Measurements from ENCODE around the gene MESP1. TPM values are rescaled to one million over a fixed set of nuclear protein-coding genes. Genes with fewer than 3 reads are reported as not detected.

The MESP1 gene
- total and polyA plus RNA-seq, 2 of the 4 experiments (the other 2 are of a cell fraction): under 0.01 to 0.10 TPM

DNA sequence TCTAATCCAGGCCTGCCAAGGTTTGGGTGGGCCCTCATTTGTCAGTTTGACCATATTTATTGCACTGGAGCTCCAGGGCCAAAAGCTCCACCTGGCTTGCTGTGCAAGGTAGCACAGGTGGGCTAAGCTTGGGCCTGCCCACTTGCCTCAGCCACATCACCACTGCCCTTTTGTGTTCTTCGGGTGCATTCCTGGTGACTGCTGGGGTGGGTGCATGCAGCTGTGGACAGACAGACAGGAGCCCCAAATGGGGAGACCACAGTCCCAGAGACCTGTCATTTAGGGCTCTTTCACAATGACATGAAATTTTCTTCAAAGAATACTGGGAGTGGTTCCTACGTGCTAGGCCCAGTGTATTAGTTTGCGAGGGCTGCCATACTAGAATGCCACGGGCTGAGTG, 27.8 kb upstream of the MESP1 start:
- H3K23ac ChIP-seq (ENCODE audit: low read depth, low read length): no peak overlapping the region
- no peak overlapping the region for H2AK9ac ChIP-seq (replicated peaks; ENCODE audit: low read depth, low read length, poor library complexity)
- H3K9me1 ChIP-seq (ENCODE audit: insufficient read depth, low read length): peaks cover 2% of the 10 kb centered on the region; the same call in 1 of the 2 replicates
- peaks cover 5% of the 10 kb centered on the region for H3K4me1 ChIP-seq (ENCODE audit: control insufficient read depth, insufficient read depth, low read length)
- dilution Hi-C loops (cut with HindIII; ENCODE audit: low sequenced_read_pairs, unreplicated experiment) (no loop called here), in situ Hi-C loops (cut with MboI; ENCODE audit: low sequenced_read_pairs) (no loop called here), intact Hi-C loops (cut with micrococcal nuclease) (no loop called here)
- no peak overlapping the region for H4K5ac ChIP-seq (ENCODE audit: low read depth, low read length)
- POLR2A ChIA-PET (ENCODE audit: unreplicated experiment): no interaction called here
- no peak overlapping the region for H3K14ac ChIP-seq (replicated peaks; ENCODE audit: low read depth, low read length)
- CTCF ChIA-PET: no interaction called here
- H3K36me3 ChIP-seq (ENCODE audit: control insufficient read depth, insufficient read depth, low read length): peaks cover under 1% of the 10 kb centered on the region; the same call in 1 of the 2 replicates
- no peak overlapping the region for H3K4me2 ChIP-seq (ENCODE audit: low read depth, low read length)
- no CpG with 5 or more reads among the region's 4 CpGs for WGBS, 2 experiments (ENCODE audit: extremely low coverage in 2 of 2, insufficient read length in 1 of 2)
- H3K79me1 ChIP-seq (ENCODE audit: low read depth in 1 of 2, low read length in 2 of 2): no peaks in the 10 kb centered on the region
- no TSS peak for BruUV-seq (replicated peaks)
- H2BK120ac ChIP-seq (ENCODE audit: low read depth, low read length): no peak overlapping the region
- H2AFZ ChIP-seq (replicated peaks; ENCODE audit: low read length, poor library complexity): no peak overlapping the region
- no peak overlapping the region for H2BK5ac ChIP-seq (ENCODE audit: low read depth, low read length, poor library complexity, severe bottlenecking)
- H4K8ac ChIP-seq (ENCODE audit: low read depth in 2 of 2, low read length in 2 of 2): no peak overlapping the region
- ATAC-seq (ENCODE audit: low read depth) (no peak), DNase-seq (no peak)
- H3K9me3 ChIP-seq (ENCODE audit: control insufficient read depth, insufficient read depth, low read length): no peaks in the 10 kb centered on the region
- H4K91ac ChIP-seq (ENCODE audit: insufficient read depth, low read depth, low read length): no peak overlapping the region
- no peaks in the 10 kb centered on the region for H4K20me1 ChIP-seq (ENCODE audit: insufficient read depth, low read length)
- H2AK5ac ChIP-seq (ENCODE audit: low read depth, low read length): no peak overlapping the region
- no peak overlapping the region for H3K56ac ChIP-seq (ENCODE audit: extremely low read depth, insufficient read depth, low read length)
- H3K4ac ChIP-seq (ENCODE audit: low read depth, low read length): no peak overlapping the region
- no peak overlapping the region for H2BK20ac ChIP-seq (ENCODE audit: low read depth, low read length)
- H3K9ac ChIP-seq (ENCODE audit: low read depth, low read length): no peak overlapping the region
- no peaks in the 10 kb centered on the region for H3K27me3 ChIP-seq (ENCODE audit: control insufficient read depth, insufficient read depth, low read length)
- no peak overlapping the region for H3K18ac ChIP-seq (ENCODE audit: low read depth, low read length)
- H2BK15ac ChIP-seq (ENCODE audit: low read depth, low read length): no peak overlapping the region
- no peak overlapping the region for H3K4me3 ChIP-seq (ENCODE audit: insufficient read depth, low read depth, low read length)
- H3K27ac ChIP-seq (ENCODE audit: insufficient read depth, low read length): no peak overlapping the region
- TF ChIP-seq RAD21 (IDR thresholded peaks at IDR 0.05; ENCODE audit: low read length): no peak
- no peak for TF ChIP-seq CEBPB (IDR thresholded peaks at IDR 0.05; ENCODE audit: low read depth, low read length)
- TF ChIP-seq, protein P1, sequence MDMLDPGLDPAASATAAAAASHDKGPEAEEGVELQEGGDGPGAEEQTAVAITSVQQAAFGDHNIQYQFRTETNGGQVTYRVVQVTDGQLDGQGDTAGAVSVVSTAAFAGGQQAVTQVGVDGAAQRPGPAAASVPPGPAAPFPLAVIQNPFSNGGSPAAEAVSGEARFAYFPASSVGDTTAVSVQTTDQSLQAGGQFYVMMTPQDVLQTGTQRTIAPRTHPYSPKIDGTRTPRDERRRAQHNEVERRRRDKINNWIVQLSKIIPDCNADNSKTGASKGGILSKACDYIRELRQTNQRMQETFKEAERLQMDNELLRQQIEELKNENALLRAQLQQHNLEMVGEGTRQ (IDR thresholded peaks at IDR 0.05; ENCODE audit: low read depth, low read length): no peak
- no peak for TF ChIP-seq NFE2L2 (IDR thresholded peaks at IDR 0.05; ENCODE audit: low read depth, low read length)
- TF ChIP-seq RFX5 (IDR thresholded peaks at IDR 0.05; ENCODE audit: low read depth, low read length): no peak
- no peak for TF ChIP-seq MXI1 (IDR thresholded peaks at IDR 0.05; ENCODE audit: borderline replicate concordance, low read depth, low read length)
- no peak for TF ChIP-seq FOS (IDR thresholded peaks at IDR 0.05; ENCODE audit: low read depth, low read length)
- TF ChIP-seq SMC3 (IDR thresholded peaks at IDR 0.05; ENCODE audit: low read depth, low read length): no peak
- no peak for TF ChIP-seq BHLHE40 (IDR thresholded peaks at IDR 0.05; ENCODE audit: low read depth, low read length)
- no peak for TF ChIP-seq RCOR1 (IDR thresholded peaks at IDR 0.05; ENCODE audit: insufficient replicate concordance, low read length)
- no peak for TF ChIP-seq MAZ (IDR thresholded peaks at IDR 0.05; ENCODE audit: borderline replicate concordance, low read depth, low read length)
- TF ChIP-seq, protein P2, sequence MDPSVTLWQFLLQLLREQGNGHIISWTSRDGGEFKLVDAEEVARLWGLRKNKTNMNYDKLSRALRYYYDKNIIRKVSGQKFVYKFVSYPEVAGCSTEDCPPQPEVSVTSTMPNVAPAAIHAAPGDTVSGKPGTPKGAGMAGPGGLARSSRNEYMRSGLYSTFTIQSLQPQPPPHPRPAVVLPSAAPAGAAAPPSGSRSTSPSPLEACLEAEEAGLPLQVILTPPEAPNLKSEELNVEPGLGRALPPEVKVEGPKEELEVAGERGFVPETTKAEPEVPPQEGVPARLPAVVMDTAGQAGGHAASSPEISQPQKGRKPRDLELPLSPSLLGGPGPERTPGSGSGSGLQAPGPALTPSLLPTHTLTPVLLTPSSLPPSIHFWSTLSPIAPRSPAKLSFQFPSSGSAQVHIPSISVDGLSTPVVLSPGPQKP (IDR thresholded peaks at IDR 0.05; ENCODE audit: borderline replicate concordance, low read depth, low read length): no peak
- no peak for TF ChIP-seq POLR2A (IDR thresholded peaks at IDR 0.05; ENCODE audit: low read depth, low read length)
- TF ChIP-seq CHD1 (IDR thresholded peaks at IDR 0.05; ENCODE audit: low read depth, low read length): no peak
- TF ChIP-seq, protein P3, sequence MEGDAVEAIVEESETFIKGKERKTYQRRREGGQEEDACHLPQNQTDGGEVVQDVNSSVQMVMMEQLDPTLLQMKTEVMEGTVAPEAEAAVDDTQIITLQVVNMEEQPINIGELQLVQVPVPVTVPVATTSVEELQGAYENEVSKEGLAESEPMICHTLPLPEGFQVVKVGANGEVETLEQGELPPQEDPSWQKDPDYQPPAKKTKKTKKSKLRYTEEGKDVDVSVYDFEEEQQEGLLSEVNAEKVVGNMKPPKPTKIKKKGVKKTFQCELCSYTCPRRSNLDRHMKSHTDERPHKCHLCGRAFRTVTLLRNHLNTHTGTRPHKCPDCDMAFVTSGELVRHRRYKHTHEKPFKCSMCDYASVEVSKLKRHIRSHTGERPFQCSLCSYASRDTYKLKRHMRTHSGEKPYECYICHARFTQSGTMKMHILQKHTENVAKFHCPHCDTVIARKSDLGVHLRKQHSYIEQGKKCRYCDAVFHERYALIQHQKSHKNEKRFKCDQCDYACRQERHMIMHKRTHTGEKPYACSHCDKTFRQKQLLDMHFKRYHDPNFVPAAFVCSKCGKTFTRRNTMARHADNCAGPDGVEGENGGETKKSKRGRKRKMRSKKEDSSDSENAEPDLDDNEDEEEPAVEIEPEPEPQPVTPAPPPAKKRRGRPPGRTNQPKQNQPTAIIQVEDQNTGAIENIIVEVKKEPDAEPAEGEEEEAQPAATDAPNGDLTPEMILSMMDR (conservative IDR thresholded peaks at IDR 0.05; ENCODE audit: low read depth, low read length): no peak
- TF ChIP-seq MAFK (IDR thresholded peaks at IDR 0.05; ENCODE audit: low read depth, low read length): no peak
